Endothelial cell of coronary artery (primary cell): ENCODE results near the gene OR5W2. TPM values are rescaled to one million over a fixed set of nuclear protein-coding genes. Genes with fewer than 3 reads are reported as not detected.

ENCODE experiments used
- total RNA-seq: library from RNA; depleted of rRNA; stranded (reverse); fragments of >200 nt; gene quantifications from 2 replicates; pipeline ENCODE4 v1.2.3, GENCODE V29; 2014

OR5W2 gene
- not detected in 2 replicates for total RNA-seq

GRCh38 chr11:55914482-55914881, at the start of gene OR5W2:
Gene OR5W2 (minus strand): TSS chr11:55914582. CDS start chr11:55914582, 0 bp downstream.

GRCh38 chr11:55936300-55936699, 21.9 kb upstream of the OR5W2 start, which contains the start of gene OR5I1:
Gene OR5I1 (minus strand): TSS chr11:55936400. CDS start chr11:55936400, 0 bp downstream.

DNA sequence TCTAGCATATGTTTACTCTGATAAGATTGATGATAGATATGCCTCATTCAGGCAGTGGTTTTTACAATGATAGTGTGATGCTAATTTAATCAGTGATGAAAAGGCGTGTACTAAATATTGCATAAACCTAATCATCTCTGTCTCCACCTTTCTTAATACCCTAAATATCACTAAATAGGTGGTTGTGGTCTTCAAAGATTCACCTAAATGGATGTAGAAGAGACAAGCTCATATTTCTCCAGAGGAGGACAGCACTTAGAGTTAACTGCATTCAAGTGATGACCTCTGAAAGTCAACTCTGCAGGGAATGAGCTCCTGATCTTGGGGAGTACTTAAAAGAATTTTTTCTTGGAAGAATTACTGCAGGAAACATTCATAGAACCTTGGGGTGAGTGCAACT, 31.4 kb downstream of the OR5W2 start, which contains the start of gene TRIM51:
Gene TRIM51, plus strand, starts transcription at position 301 of the 400 bp plus-strand sequence. CDS start 2,132 bp downstream, outside the sequence.

Other genes with a start within 250 kb of the OR5W2 start
- gene OR5D13, start 141.1 kb downstream of the OR5W2 start, total RNA-seq = not detected in 2 replicates
- gene OR5D14, start 119.0 kb downstream of the OR5W2 start, total RNA-seq = not detected in 2 replicates
- gene OR5L1, start 103.2 kb downstream of the OR5W2 start, total RNA-seq = not detected in 2 replicates
- not detected in 2 replicates for gene OR5D18, start 95.0 kb downstream of the OR5W2 start, total RNA-seq
- not detected in 2 replicates for gene OR5L2, start 87.4 kb downstream of the OR5W2 start, total RNA-seq
- gene OR5D16, start 75.8 kb downstream of the OR5W2 start, total RNA-seq = not detected in 2 replicates
- gene TRIM51, start 31.3 kb downstream of the OR5W2 start, total RNA-seq = not detected in 2 replicates
- not detected in 2 replicates for gene OR5I1, start 21.8 kb upstream of the OR5W2 start, total RNA-seq
- not detected in 2 replicates for gene OR10AG1, start 55.4 kb upstream of the OR5W2 start, total RNA-seq
- gene OR5F1, start 80.0 kb upstream of the OR5W2 start, total RNA-seq = not detected in 2 replicates
- not detected in 2 replicates for gene OR5AS1, start 113.1 kb upstream of the OR5W2 start, total RNA-seq
- gene OR8I2, start 178.7 kb upstream of the OR5W2 start, total RNA-seq = not detected in 2 replicates
- gene OR8H2, start 189.1 kb upstream of the OR5W2 start, total RNA-seq = not detected in 2 replicates
- gene OR8H3, start 207.8 kb upstream of the OR5W2 start, total RNA-seq = not detected in 2 replicates
- gene OR8J3, start 225.6 kb upstream of the OR5W2 start, total RNA-seq = not detected in 2 replicates
- not detected in 2 replicates for gene OR8K5, start 245.7 kb upstream of the OR5W2 start, total RNA-seq